Stimulated activated CD8-positive, alpha-beta memory T cell treated with anti-CD3 and anti-CD28 coated beads, Interleukin-12 subunit alpha, Interleukin-12 subunit beta, amount 100 ng/mL, for 4 hours (primary cell): ENCODE data around the gene RDX.
A peak's percentile ranks its signal among the peaks of the same experiment; 100 is the strongest.
"Not testable (repeated sequence)": the region's sequence is repeated elsewhere in the genome, so short reads cannot be mapped to it uniquely, and the experiment has no call there.

ENCODE experiments used
- DNase-seq: peaks from one replicate; pipeline ENCODE4 v3.0.0-alpha.2; 2020; ENCODE audit warnings: low read depth

RDX gene

GRCh38 chr11:110305169-110306018 is 9.0 kb upstream of the RDX start:
- no peak for DNase-seq

DNA sequence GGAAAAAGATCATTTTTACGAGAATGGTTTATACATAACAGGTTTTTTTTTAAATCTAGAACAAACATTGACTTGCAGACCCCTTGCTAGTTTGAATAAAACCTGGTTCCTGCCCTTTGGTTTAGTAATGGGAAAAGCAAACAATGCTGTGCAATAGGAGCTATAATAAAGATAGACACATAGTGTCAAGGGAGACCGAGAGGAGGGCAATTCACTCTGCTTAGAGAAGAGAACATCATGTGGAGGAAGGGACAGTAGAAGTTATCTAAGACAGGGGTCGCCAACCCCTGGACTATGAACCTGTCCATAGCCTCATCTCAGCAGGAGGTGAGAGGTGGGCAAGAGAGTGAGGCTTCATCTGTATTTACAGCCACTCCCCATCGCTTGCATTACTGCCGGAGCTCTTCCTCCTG is 7.0 kb upstream of the RDX start:
- DNase-seq = no peak

DNA sequence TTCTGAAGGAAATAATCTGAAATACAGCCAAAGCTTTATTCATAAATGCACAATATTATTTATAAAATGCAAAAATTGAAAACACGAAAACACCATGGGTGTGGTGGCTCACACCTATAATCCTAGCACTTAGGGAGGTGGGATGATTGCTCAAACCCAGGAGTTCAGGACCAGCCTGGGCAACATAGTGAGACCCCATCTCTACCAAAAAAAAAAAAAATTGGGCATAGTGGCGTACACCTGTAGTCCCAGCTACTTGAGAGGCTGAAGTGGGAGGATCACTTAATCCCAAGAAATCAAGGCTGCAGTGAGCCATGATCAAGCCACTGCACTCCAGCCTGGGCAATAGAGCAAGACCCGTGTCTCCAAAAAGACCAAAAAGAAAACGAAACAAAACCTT is 5.2 kb upstream of the RDX start:
- DNase-seq = no peak

GRCh38 chr11:110301032-110301431 is 4.6 kb upstream of the RDX start:
- no peak for DNase-seq

DNA sequence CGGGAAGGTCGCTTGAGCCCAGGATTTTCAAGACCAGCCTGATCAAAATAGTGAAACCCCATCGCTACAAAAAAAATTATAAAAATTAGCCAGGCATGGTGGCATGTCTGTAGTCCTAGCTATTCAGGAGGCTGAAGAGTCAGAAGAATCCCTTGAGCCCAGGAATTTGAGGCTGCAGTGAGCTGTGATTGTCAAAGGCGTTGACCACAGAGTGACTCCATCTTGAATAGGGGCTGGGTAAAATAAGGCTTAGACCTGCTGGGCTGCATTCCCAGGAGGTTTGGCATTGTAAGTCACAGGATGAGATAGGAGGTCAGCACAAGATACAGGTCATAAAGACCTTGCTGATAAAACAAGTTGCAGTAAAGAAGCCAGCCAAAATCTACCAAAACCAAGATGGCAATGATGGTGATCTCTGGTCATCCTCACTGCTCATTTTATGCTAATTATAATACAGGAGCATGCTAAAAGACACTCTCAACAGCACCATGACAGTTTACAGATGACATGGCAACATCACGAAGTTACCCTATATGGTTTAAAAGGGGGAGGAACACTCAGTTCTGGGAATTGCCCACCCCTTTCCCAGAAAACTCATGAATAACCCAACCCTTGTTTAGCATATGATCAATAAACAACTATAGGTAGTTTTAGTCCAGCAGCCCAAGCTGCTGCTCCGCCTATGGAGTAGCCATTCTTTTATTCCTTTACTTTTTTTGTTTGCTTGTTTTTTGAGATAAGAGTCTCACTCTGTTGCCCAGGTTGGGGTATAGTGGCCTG is 2.8 kb upstream of the RDX start:
- DNase-seq = no peak

DNA sequence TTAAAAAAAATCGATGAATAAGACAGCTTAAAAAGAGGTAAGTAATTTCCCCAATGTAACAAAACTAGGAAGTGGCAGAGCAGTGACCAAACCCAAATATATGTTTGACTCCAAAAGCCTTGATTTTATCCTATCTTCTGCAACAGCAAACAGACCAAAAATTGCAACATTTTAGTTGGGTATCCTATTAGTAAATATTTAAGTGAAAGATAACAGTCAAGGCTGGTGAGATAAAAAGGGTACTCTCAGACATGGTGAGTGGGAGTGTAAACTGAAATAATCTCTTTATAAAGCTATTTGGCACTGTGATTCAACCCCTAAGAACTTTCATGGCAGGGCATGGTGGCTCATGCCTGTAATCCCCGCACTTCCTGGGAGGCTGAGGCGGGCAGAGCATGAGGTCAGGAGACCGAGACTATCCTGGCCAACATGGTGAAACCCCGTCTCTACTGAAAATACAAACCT is 1.9 kb upstream of the RDX start:
- no peak for DNase-seq

DNA sequence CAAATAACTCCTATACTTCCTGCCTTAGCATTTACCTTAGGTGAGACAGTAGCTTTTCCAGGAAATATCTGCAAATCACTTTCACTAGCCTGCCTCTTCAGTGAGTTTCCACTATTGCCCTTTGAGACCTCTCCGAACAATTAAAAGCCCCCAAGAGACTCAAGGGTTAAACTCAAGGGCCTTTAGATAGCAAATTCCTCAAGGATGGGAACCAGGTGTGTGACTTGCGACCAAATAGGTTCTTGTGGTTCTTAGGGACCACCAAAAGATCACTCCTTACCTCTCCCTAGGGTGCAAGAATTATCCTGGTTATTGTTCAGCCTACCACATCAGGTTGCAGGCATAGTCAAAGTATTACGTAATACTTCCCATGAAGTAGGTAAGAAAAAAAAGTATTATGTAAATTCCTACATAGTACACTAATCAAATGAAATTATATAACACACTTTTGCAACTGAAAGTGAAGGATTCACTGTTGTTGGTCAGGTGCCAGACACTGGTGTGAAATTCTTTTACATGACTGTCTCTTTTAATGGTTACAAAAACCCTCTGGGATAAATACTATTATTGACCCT is 1.4 kb upstream of the RDX start:
- DNase-seq = no peak

DNA sequence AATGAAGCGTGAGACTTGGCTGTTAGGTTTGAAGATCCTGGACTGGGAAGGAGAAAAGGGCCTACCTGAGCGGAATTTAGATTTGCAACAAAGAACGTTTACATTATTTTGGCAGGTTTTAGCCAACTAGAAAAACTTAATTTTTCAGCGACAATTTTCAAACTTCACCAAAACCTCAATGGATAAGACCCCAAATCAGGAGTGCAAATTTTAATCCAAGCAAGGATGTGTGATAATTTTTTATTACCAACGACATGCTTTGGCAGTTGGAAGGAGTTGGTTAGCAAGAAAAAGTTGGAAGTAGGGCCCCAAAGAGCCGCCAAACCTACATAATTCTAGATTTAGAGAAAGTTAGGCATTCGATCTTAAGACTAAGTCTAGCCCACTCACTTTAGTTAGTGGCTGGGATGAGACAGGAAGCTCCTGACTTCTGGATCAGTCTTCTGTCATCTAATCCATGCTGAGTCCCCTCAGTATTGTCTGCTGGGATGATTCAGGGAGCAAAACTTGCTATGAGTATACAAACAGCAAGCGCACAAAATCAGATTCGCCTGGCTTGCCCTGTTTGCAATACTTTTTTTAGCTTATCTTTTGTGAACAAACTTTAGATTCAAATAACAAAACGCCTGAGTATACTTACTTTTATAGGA is 787 bp upstream of the RDX start:
- DNase-seq = no peak

DNA sequence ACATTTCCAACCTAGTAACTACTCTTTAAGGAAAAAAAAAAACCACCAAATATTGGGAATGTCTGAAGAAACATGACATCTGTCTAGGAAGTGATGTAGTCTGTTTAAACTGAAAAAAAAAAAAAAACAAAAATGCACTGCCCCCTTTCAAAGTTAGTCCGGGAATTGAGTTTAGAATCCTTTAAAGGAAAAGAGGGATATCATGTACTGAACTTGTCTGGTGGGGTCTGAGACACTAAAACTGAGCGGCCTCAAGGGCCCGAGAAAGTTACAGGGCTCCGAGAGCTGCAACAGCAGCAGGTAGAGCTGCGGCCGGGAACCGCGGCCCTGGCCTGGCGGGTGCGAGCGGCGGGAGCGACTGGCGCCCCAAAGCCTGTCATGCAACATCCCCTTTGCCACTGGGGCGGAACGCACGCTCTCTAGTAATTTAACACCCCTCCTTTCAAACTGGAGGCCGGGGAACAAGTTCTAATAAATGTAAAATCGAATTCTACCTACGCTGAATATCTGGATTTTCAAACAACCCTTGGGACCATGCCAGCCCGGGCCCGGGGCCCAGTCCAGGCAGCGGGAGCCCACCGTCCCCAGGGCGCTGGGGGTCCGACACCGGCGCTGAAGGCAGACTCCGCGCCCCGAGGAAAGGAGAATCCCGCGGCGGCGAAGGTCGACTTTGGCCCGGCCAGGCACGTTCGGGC is 736 bp downstream of the RDX start:
- DNase-seq = peak; percentile 16

DNA sequence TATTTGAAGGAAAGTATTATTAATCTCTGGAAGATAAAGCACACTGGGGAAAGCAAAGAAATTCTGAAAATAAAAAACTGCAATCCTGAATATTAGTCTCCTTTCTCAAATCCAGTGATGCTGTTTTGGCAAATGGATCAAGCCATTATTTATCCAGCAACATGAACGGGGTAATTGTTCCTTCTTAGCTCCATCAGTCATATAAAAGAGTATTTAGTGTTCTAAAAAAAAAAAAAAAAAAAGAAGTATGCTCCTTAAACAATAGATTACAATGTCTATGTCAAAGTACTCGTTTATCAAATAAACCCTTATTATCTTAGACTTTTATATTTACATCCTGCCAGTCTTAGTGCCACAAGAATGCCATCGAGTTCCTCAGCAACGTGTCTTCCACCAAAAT is 1.3 kb downstream of the RDX start:
- DNase-seq = no peak

DNA sequence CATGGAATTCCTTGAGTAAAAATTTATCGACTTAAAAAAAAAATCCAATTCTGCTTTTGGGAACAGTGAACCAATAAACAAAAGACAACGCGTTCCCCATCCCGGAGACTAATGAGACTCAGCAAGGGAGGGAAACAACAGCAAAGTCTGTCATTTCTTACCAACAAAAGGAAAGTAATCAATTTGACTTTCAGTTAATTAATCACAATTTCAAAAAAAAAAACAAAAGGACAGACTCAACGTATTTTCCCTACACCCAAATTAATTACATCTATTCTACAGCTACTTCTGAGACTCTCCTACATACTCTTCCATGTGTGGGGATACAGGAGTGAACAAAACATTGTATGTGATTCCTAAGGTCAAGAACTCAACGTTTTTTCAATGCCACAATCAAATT is 1.9 kb downstream of the RDX start:
- DNase-seq = no peak

DNA sequence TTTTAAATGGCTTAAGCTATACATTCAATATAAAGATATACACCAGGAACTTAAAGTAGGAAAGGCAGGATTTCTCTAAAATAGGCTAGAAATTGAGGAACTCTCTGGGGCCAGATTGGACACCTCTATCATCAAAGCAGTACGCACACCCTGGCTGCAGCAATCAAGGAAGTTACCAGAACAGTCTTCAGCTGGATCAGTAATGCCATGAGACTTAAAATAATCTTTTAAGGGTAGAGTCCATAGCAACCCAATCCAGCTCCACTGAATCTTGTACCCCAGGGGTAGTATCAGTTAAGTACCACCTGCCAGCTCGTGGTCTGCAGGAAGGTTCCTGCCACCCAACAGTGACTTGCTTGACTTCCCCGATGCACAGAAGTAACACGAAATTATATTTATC is 3.0 kb downstream of the RDX start:
- no peak for DNase-seq

GRCh38 chr11:110292146-110292545 is 4.3 kb downstream of the RDX start:
- DNase-seq = not testable (repeated sequence)

DNA sequence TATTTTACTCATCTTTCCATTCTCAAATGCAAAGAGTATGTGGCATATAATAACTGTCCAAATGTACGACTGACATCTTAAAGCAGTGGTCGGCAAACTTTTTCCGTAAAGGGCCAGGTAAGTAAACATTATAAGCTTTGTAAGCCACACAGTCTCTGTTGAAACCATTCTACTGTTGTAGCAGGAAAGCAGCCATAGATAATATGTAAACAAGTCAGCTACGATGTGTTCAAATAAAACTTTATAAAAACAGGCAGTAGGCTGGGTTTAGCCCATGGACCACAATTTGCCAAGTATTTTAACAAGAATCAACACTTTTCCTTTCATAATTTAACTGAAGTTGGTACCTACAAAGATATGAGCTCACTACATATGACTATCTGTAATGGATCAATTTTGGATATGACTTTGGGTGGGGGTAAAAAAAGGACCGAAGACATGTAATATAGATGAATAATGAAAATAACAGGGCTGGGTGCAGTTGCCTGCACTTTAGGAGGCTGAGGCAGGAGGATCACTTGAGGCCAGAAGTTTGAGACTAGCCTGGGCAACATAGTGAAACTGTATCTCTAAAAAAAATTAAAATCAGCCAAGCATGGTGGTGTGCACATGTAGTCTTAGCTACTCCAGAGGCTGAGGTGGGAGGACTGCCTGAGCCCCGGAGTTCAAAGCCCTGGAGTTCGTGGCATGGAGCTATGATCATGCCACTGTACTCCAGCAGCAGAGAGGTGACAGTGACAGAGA is 5.7 kb downstream of the RDX start:
- DNase-seq = no peak

DNA sequence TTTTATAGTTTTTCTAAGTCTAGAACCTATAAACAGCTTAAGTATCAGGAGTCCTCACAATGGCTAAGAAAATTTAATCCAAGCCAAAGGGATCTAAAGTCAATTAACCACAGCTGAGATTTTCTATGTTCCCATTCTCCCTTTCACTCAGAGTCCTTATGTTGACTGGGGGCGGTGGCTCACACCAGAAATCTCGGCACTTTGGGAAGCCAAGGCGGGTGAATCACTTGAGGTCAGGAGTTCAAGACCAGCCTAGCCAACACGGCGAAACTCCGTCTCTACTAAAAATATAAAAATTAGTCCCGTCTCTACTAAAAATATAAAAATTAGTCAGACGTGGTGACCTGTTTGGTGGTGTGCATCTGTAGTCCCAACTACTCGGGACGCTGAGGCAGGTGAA is 6.9 kb downstream of the RDX start:
- DNase-seq = no peak

- DNase-seq = no peak
These were observed 8.9 kb downstream of the RDX start for GRCh38 chr11:110287537-110287936.

DNA sequence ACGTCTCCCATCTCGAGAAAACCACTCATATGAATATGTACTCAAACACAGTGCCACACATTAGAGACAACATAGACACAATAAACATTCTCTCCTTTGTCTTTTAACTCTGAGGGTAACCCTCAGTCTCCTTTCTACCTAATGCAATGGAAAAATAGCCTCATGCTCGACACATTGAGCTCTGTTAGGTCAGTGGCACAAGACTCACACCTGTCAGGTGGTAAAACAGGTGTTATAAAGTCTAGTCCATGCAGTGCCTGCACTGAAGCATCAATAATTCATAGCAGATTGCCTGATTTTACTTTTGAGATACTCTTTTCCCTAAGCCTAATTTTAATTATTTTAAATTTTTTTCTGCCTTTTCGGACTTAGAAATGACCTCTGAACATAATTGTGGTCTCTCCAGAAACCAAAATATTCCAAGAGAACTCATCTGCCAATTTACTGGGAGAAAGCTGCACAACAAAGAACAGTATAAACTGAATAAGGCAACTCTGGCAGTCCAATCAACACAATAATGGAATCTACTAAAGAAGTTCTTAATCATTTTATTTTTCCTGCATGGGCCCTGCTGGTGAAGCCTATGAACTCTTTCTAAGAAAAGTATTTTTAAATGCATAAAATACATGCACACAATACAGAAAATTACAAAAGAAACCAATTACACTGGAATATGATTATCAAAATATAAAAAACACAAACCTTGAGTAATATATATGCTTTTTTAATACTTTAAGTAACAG is 9.9 kb downstream of the RDX start:
- no peak for DNase-seq

GRCh38 chr11:110283862-110284261 is 12.6 kb downstream of the RDX start:
- DNase-seq = no peak

DNA sequence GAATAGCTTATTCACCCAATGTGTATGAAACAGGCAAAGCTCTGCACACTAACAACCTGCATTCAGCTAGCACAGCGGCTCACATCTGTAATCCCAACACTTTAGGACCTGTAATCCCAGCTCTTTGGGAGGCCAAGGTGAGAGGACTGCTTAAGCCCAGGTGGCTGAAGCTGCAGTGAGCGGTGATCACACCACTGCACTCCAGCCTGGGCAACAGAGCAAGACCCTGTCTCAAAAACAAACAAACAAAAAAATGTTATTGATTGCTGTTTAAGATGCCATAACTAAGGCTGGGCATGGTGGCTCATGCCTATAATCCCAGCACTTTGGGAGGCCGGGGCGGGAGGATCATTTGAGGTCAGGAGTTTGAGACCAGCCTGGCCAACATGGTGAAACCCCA is 15.8 kb downstream of the RDX start:
- not testable (repeated sequence) for DNase-seq

- no peak for DNase-seq
These were observed 16.5 kb downstream of the RDX start for GRCh38 chr11:110279881-110280280.
